HG02938 (cell line): ENCODE data around the gene TSC2.
"Not testable (repeated sequence)": the region's sequence is repeated elsewhere in the genome, so short reads cannot be mapped to it uniquely, and the experiment has no call there.

Source experiments
- ATAC-seq: cut with Tn5 transposase; IDR thresholded peaks from one replicate; pipeline ENCODE4 v1.9.1; 2021; ENCODE audit warnings: mild to moderate bottlenecking, moderate library complexity; ENCODE audit not compliant: unreplicated experiment

The TSC2 gene

GRCh38 chr16:2030036-2030435, 17.7 kb upstream of the TSC2 start:
- no peak for ATAC-seq

- no peak for ATAC-seq
Measured at GRCh38 chr16:2031081-2031577, 16.7 kb upstream of the TSC2 start.

- no peak for ATAC-seq
Measured at GRCh38 chr16:2032285-2033056, 15.3 kb upstream of the TSC2 start.

GRCh38 chr16:2033057-2033908, 14.5 kb upstream of the TSC2 start:
- no peak for ATAC-seq

GRCh38 chr16:2033909-2034695, 13.7 kb upstream of the TSC2 start:
- ATAC-seq, result not testable (repeated sequence)

GRCh38 chr16:2034696-2035430, 12.9 kb upstream of the TSC2 start:
- no peak for ATAC-seq

- no peak for ATAC-seq
Measured at GRCh38 chr16:2035431-2036199, 12.2 kb upstream of the TSC2 start.

GRCh38 chr16:2036200-2036966, 11.4 kb upstream of the TSC2 start:
- no peak for ATAC-seq

- ATAC-seq, result no peak
Measured at GRCh38 chr16:2037115-2037514, 10.7 kb upstream of the TSC2 start.

GRCh38 chr16:2037647-2038381, 10.0 kb upstream of the TSC2 start:
- ATAC-seq, result no peak

GRCh38 chr16:2038382-2039231, 9.2 kb upstream of the TSC2 start:
- no peak for ATAC-seq

GRCh38 chr16:2039274-2040031, 8.3 kb upstream of the TSC2 start:
- ATAC-seq, result no peak

- ATAC-seq, result no peak
Measured at GRCh38 chr16:2040041-2040786, 7.6 kb upstream of the TSC2 start.

GRCh38 chr16:2040787-2041522, 6.8 kb upstream of the TSC2 start:
- ATAC-seq, result no peak
